Left cardiac atrium (tissue), 4 donors: ENCODE data around the gene RHOBTB1. TPM values are rescaled to one million over a fixed set of nuclear protein-coding genes. Genes with fewer than 3 reads are reported as not detected.
A peak's percentile ranks its signal among the peaks of the same experiment; 100 is the strongest.

Experiments
- ATAC-seq, 2 donors: fragments of 200-7000 bp; cut with Tn5 transposase; one replicate each; pipeline ENCODE4 v1.9.1; 2020; ENCODE audit warnings: mild to moderate bottlenecking in 2 of 2, moderate library complexity in 2 of 2
- DNase-seq: peaks from one replicate; pipeline ENCODE4 v3.0.0-alpha.2; 2020
- intact Hi-C, 2 donors: fragments of 100-400 bp; cut with DNase I; formaldehyde crosslinking; loops; one replicate each; pipeline versions ENCODE4 v1.14.1 to v1.15.1; 2022 to 2023
- total RNA-seq, 2 donors: library from RNA; stranded (reverse); fragmentation: NEBNext Ultra II Directional; extraction: Animal tissue kit (Norgen Biotek cat#: 25700); gene quantifications; one replicate each; pipeline ENCODE4 v1.2.1, GENCODE V29; 2021
- donor health status: DM: no; HTN: yes; CAD: no.
- donor health status: DM: no; HTN: yes; CAD: no; lungs with severe emphysema.
- donor health status: DM: yes; HTN: yes; CAD: no.
- donor health status: Dilated cardiomyopathy.

The RHOBTB1 gene
- total RNA-seq, 2 donors from 2014 or later = 9.5 to 14.1 TPM

- intact Hi-C loops = no loop called here
- DNase-seq = no peak
- ATAC-seq = no peak
These were observed 53.2 kb downstream of the RHOBTB1 start for GRCh38 chr10:60890811-60891210.

- peak; percentile 29 for DNase-seq
- peak; percentile 34 to 81 for ATAC-seq
- intact Hi-C loops = loop anchor here (5.0 to 10.0 kb wide), 2 partner anchors 62 to 79 kb away; partner anchors contain the start of gene RHOBTB1 (in 1 of the 2)
These were observed 60.8 kb downstream of the RHOBTB1 start for GRCh38 chr10:60883187-60883586.

- ATAC-seq (no peak), DNase-seq (no peak)
- intact Hi-C loops = no loop called here
These were observed 65.8 kb downstream of the RHOBTB1 start for GRCh38 chr10:60878224-60878623.

GRCh38 chr10:60877777-60878120 lies 66.2 kb downstream of the RHOBTB1 start:
- intact Hi-C loops = no loop called here
- no peak for ATAC-seq
- DNase-seq = no peak

- ATAC-seq (no peak), DNase-seq (no peak)
- intact Hi-C loops = no loop called here
These were observed 66.8 kb downstream of the RHOBTB1 start for GRCh38 chr10:60877061-60877776.

GRCh38 chr10:60873758-60874157 lies 70.2 kb downstream of the RHOBTB1 start:
- no peak for DNase-seq
- no peak for ATAC-seq
- intact Hi-C loops = no loop called here

GRCh38 chr10:60872451-60872850 lies 71.5 kb downstream of the RHOBTB1 start:
- DNase-seq (no peak), ATAC-seq (no peak)
- intact Hi-C loops = no loop called here

- intact Hi-C loops = no loop called here
- ATAC-seq (no peak), DNase-seq (no peak)
These were observed 72.8 kb downstream of the RHOBTB1 start for GRCh38 chr10:60871215-60871614.

GRCh38 chr10:60870803-60871202 lies 73.2 kb downstream of the RHOBTB1 start:
- intact Hi-C loops = no loop called here
- no peak for ATAC-seq

GRCh38 chr10:60870416-60870728 lies 73.6 kb downstream of the RHOBTB1 start:
- intact Hi-C loops = no loop called here
- DNase-seq (no peak), ATAC-seq (no peak)

More at GRCh38 chr10:60870803-60871202, 73.2 kb downstream of the RHOBTB1 start:
- no peak for DNase-seq

- ATAC-seq (no peak), DNase-seq (no peak)
- intact Hi-C loops = no loop called here
These were observed 74.2 kb downstream of the RHOBTB1 start for GRCh38 chr10:60869652-60870415.

- DNase-seq (no peak), ATAC-seq (no peak)
- intact Hi-C loops = no loop called here
These were observed 75.0 kb downstream of the RHOBTB1 start for GRCh38 chr10:60868946-60869345.

- ATAC-seq (no peak), DNase-seq (no peak)
- intact Hi-C loops = no loop called here
These were observed 78.7 kb downstream of the RHOBTB1 start for GRCh38 chr10:60865198-60865783.

- DNase-seq = no peak
- intact Hi-C loops = no loop called here
- no peak for ATAC-seq
These were observed 80.2 kb downstream of the RHOBTB1 start for GRCh38 chr10:60863796-60864195.

- no peak for DNase-seq
- intact Hi-C loops = no loop called here
These were observed 81.5 kb downstream of the RHOBTB1 start for GRCh38 chr10:60862517-60862916.

GRCh38 chr10:60856405-60856804 lies 87.6 kb downstream of the RHOBTB1 start:
- DNase-seq (no peak), ATAC-seq (no peak)
- intact Hi-C loops = no loop called here

More at GRCh38 chr10:60862517-60862916, 81.5 kb downstream of the RHOBTB1 start:
- ATAC-seq = no peak

GRCh38 chr10:60853637-60854036 lies 90.3 kb downstream of the RHOBTB1 start:
- DNase-seq = no peak
- intact Hi-C loops = no loop called here

GRCh38 chr10:60853107-60853506 lies 90.9 kb downstream of the RHOBTB1 start:
- intact Hi-C loops = no loop called here
- ATAC-seq (peak; percentile 39 to 60), DNase-seq (no peak)

More at GRCh38 chr10:60853637-60854036, 90.3 kb downstream of the RHOBTB1 start:
- no peak for ATAC-seq

GRCh38 chr10:60849740-60850139 lies 94.2 kb downstream of the RHOBTB1 start:
- no peak for DNase-seq
- no peak for ATAC-seq
- intact Hi-C loops = no loop called here

- intact Hi-C loops = no loop called here
- no peak for DNase-seq
- no peak for ATAC-seq
These were observed 94.8 kb downstream of the RHOBTB1 start for GRCh38 chr10:60849217-60849616.
